Parathyroid adenoma (tissue), 2 donors: ENCODE data around the gene DYSF.

Experiments
- H2AFZ ChIP-seq: fragments of 300-600 bp; sonication (generic); one replicate; pipeline ENCODE4 v1.7.0; 2017; ENCODE audit warnings: antibody characterized with exemption, mild to moderate bottlenecking
- H3K27ac ChIP-seq: fragments of 300-600 bp; sonication (generic); one replicate; pipeline ENCODE4 v1.7.0; 2017
- H3K27me3 ChIP-seq: fragments of 300-600 bp; sonication (generic); one replicate; pipeline ENCODE4 v1.7.0; 2017; ENCODE audit warnings: low read length; ENCODE audit not compliant: control insufficient read depth, insufficient read depth
- H3K36me3 ChIP-seq: fragments of 300-600 bp; sonication (generic); one replicate; pipeline ENCODE4 v1.7.0; 2017; ENCODE audit warnings: low read length; ENCODE audit not compliant: control insufficient read depth, insufficient read depth
- H3K4me1 ChIP-seq: fragments of 300-600 bp; sonication (generic); one replicate; pipeline ENCODE4 v1.7.0; 2017; ENCODE audit warnings: control low read depth
- H3K4me2 ChIP-seq: fragments of 300-600 bp; sonication (generic); one replicate; pipeline ENCODE4 v1.7.0; 2017; ENCODE audit warnings: low read length
- H3K4me3 ChIP-seq: fragments of 300-600 bp; sonication (generic); one replicate; pipeline ENCODE4 v1.7.0; 2017; ENCODE audit warnings: low read depth, low read length
- H3K79me2 ChIP-seq: fragments of 300-600 bp; sonication (generic); one replicate; pipeline ENCODE4 v1.7.0; 2017; ENCODE audit warnings: control low read depth
- H3K9ac ChIP-seq: fragments of 300-600 bp; sonication (generic); one replicate; pipeline ENCODE4 v1.7.0; 2017; ENCODE audit warnings: mild to moderate bottlenecking
- H3K9me3 ChIP-seq: fragments of 300-600 bp; sonication (generic); one replicate; pipeline ENCODE4 v1.7.0; 2017; ENCODE audit warnings: low read length; ENCODE audit not compliant: control insufficient read depth
- TF ChIP-seq, protein P1 (sequence below): fragments of 300-600 bp; sonication (generic); IDR thresholded peaks from one replicate; pipeline ENCODE4 v1.7.0; 2017; ENCODE audit warnings: antibody characterized with exemption, mild to moderate bottlenecking
- donor health status: primary hyperparathyroidism.

Gene DYSF

DNA sequence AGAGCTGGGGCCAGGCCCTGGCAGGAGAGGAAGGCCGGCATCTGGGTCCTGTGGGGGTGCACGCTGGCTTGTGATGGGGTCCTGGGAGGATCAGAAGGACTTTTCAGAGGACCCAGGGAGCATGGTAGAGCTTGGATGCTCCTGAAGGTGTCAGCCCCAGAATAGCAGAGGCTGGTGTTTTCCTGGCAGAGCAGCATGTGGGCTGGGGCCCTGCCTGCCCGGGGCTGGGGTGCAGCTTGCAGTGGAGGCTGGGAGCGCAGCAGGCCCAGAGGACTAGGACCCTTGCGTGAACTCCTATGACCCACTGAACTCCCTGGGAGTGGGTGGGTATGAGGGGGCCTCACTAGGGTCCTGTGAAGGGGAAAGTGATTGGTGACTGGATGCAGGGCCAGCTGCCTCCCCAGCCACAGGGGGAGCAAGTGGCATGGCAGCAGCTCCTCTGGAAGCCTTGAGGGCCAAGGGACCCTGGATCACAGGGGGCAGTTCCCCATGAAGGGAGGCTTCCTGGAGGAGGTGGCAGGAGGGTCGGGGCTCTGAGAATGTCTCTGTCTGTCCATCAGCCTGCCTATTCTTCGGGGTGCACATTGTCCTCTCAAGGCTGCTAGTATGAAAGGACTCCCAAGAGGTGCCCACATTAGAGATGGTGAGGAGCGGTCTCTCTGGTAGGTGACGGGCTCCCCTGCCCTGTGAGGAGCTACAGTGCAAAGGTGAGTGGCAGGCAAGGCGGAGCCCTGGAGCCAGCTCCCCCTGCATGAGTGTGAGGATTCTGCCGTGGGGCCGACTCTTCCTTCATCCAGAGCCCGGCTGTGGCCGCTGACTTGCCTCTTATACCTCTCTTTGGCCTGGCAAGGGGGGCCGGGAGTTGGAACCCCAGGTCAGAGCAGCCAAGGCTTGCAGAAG, 249.0 kb downstream of the DYSF start:
- no peak overlapping the region for H3K9ac ChIP-seq
- no peak overlapping the region for H3K27ac ChIP-seq
- TF ChIP-seq, protein P1, sequence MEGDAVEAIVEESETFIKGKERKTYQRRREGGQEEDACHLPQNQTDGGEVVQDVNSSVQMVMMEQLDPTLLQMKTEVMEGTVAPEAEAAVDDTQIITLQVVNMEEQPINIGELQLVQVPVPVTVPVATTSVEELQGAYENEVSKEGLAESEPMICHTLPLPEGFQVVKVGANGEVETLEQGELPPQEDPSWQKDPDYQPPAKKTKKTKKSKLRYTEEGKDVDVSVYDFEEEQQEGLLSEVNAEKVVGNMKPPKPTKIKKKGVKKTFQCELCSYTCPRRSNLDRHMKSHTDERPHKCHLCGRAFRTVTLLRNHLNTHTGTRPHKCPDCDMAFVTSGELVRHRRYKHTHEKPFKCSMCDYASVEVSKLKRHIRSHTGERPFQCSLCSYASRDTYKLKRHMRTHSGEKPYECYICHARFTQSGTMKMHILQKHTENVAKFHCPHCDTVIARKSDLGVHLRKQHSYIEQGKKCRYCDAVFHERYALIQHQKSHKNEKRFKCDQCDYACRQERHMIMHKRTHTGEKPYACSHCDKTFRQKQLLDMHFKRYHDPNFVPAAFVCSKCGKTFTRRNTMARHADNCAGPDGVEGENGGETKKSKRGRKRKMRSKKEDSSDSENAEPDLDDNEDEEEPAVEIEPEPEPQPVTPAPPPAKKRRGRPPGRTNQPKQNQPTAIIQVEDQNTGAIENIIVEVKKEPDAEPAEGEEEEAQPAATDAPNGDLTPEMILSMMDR, result no peak

DNA sequence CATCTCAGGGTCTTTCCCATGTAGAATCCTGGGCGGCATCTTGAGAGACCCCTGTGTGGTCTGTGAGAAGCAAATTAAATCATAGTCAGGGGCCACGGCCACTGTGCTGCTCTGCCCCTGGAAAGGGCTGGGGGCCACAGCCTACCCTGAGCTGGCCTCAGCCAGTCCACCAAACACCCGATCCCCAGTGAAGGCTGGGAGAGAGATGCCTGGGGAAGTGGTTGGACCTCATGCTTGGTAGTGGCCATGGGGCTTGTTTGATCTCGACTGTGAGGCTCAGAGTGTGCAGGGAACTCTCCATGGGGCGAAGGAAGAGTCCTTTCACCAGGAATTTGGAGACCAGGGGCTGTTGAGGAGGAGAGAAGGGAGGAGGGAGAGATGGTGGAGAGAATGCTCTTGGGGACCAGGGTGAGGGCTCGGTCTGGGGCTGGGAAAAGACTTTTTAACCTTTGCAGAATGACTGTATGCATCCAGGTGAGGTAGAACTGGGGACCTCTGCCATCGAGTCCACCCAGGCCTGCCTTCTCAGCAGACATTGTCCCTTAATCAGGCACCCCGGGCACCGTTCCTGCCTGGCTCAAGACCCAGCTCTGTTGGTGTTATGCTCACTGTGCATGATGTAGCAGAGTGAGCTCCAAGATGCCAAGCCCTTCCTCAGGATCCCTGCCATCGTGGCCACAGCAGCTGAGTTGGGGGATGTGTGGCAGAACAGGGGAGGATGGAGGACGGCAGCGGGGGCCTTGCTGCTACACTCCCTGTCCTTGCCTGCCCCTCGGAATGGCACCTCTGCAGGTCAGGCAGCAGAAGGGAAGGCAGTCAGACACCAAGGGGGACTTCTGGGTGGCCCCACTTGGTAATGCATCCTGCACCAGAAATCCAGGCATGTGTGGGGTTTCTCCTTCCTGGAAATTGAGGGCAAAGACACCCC, 249.9 kb downstream of the DYSF start:
- no peaks in the 10 kb centered on the region for H3K79me2 ChIP-seq
- TF ChIP-seq, protein P1, result no peak
- H3K27me3 ChIP-seq, result no peaks in the 10 kb centered on the region
- no peaks in the 10 kb centered on the region for H3K9me3 ChIP-seq
- no peak overlapping the region for H3K27ac ChIP-seq
- H3K4me3 ChIP-seq, result no peak overlapping the region
- no peaks in the 10 kb centered on the region for H3K4me1 ChIP-seq
- no peak overlapping the region for H2AFZ ChIP-seq
- no peak overlapping the region for H3K9ac ChIP-seq
- H3K36me3 ChIP-seq, result no peaks in the 10 kb centered on the region
- no peak overlapping the region for H3K4me2 ChIP-seq

More for the DNA sequence above, 249.0 kb downstream of the DYSF start:
- H3K4me1 ChIP-seq, result no peaks in the 10 kb centered on the region
- H3K9me3 ChIP-seq, result no peaks in the 10 kb centered on the region
- H3K79me2 ChIP-seq, result no peaks in the 10 kb centered on the region
- no peak overlapping the region for H2AFZ ChIP-seq
- H3K4me2 ChIP-seq, result no peak overlapping the region
- no peaks in the 10 kb centered on the region for H3K36me3 ChIP-seq
- H3K4me3 ChIP-seq, result no peak overlapping the region
- H3K27me3 ChIP-seq, result no peaks in the 10 kb centered on the region

DNA sequence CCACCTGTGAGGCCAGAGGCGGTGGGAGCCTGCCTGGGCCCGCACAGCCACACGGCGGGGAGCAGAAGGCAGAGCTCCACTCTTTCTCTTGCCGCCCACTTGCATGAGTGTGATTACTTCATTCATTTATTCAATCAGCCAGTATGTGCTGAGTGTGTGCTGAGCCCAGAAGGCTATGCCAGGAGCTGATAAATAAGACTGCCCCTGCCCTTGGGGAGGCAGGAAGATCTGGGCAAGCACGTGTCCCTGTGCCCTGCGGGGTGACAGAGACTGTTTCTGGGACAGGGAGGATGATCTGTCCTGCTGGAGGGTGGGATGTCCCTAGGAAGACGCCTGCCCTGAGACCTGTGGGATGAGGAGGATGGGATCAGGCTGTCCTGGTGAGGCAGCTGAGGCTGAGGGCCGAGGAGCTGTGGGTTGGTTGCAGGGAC, 250.8 kb downstream of the DYSF start:
- TF ChIP-seq, protein P1, result no peak
- Histone ChIP-seq H3K9me3 (no peaks in the 10 kb centered on the region), H3K36me3 (no peaks in the 10 kb centered on the region), H3K4me1 (no peaks in the 10 kb centered on the region), H3K4me2 (no peak overlapping the region), H3K4me3 (no peak overlapping the region), H2AFZ (no peak overlapping the region), H3K27me3 (no peaks in the 10 kb centered on the region), H3K79me2 (no peaks in the 10 kb centered on the region), H3K9ac (no peak overlapping the region), H3K27ac (no peak overlapping the region)

DNA sequence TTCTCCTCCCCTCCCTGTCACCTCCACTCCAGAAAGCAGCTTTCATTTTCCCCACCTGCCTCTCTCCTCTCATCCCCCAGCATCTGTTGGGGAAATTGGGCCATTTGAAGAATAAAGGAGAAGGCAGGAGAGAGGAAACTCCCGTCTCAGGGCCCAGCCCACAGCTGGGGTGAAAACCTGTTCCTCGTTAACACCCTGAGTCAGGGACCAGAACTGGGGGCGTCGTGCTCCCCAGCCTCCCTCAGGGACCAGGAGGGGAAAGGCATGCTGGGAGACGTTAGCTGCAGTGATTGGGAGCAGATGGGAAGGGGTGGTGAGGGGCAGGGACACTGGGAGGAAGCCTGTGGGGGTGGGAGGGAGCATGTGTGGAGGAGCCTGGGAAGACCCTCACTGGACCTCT, 251.3 kb downstream of the DYSF start:
- no peaks in the 10 kb centered on the region for H3K36me3 ChIP-seq
- TF ChIP-seq, protein P1, result no peak
- no peaks in the 10 kb centered on the region for H3K27me3 ChIP-seq

More for the DNA sequence above, 251.3 kb downstream of the DYSF start:
- Histone ChIP-seq H3K9ac (no peak overlapping the region), H3K79me2 (no peaks in the 10 kb centered on the region), H3K4me3 (no peak overlapping the region), H3K27ac (no peak overlapping the region), H3K9me3 (no peaks in the 10 kb centered on the region), H3K4me1 (no peaks in the 10 kb centered on the region), H3K4me2 (no peak overlapping the region), H2AFZ (no peak overlapping the region)
